Measurements from ENCODE around the gene PLA2G7.
A peak's percentile ranks its signal among the peaks of the same experiment; 100 is the strongest.
"Not testable (repeated sequence)": the region's sequence is repeated elsewhere in the genome, so short reads cannot be mapped to it uniquely, and the experiment has no call there.

PLA2G7 gene

GRCh38 chr6:46734867-46735719 lies at the start of gene PLA2G7:
PLA2G7 (minus strand) TSS chr6:46735375; CDS start chr6:46722891, 12,484 bp downstream.
- DNase-seq (ENCODE audit: low read depth in 1 of 2, low spot score in 1 of 2): no peak

GRCh38 chr6:46784535-46784934 lies 49.4 kb upstream of the PLA2G7 start:
- no peak for DNase-seq (ENCODE audit: low read depth in 1 of 2, low spot score in 1 of 2)

GRCh38 chr6:46781478-46782378 lies 46.6 kb upstream of the PLA2G7 start:
- peak in 1 of 2 donors; percentile 23 for DNase-seq (ENCODE audit: low read depth in 1 of 2, low spot score in 1 of 2)

DNA sequence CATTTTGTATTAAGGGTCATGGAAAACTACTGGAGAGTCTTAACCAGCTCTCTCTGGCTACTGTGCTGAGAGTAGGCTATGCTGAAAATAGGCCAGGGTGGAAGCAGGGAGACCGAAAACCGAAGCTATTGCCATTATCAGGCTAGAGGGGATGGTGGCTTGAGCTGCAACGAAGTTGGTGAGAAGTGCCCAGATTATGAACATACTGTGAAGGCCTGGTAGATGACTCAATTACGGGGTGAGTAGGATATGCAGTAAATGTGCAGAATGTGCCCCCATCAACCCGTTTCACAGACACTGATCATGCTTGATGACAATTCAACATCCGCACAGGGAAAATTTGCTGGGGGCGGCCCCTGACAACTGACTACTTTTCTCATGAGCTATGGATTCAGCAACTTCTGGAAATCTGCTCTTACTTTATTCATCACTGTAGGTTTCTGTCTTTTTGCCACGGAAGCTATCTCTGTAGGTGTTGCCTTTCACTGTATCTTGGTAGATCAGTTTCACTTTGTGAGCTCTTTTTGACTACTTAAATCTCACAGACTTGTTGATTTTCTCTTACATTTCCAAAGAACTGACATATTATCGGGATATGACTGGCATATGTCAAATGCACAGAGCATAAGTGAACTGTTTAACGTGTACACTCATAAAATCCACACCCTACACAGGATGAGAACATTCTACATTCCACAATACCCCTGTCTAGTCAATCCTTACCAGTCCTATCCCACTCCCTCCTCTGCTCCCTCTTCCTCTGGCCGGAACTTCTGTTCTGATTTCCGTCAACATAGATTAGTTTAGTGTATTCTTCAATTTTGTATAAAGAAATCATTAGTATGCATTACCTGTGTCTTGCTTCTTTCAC lies 42.5 kb upstream of the PLA2G7 start:
- DNase-seq (ENCODE audit: low read depth in 1 of 2, low spot score in 1 of 2): no peak

DNA sequence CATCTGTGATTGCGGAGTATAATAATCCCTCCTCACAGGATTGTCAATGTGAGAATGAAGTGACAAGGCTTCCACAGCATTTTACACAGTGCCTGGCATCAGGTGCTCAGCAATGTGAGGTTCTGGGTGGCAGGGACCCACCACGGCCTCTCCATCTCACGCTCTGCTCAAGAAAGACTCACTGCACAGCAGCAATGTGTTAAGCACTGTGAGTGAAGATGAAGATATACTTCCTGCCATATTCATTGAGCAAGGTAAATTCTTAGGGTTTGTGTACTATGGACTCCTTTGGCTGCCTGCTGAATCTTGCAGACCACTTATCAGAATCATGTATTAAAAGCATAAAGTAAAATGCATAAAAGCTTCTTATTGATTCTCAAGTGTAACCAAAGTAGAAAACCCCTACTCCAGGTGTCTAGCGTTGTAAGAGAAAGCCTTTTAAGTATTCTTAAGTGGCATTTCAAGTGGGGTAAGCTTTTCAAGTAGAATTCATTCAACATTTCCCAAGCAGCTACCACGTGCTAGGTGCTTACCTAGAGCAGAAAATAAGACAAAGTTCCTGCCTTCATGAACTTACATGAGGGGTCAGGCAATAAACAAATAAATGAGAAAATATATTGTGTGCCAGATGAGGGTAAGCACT lies 41.0 kb upstream of the PLA2G7 start:
- no peak for DNase-seq (ENCODE audit: low read depth in 1 of 2, low spot score in 1 of 2)

DNA sequence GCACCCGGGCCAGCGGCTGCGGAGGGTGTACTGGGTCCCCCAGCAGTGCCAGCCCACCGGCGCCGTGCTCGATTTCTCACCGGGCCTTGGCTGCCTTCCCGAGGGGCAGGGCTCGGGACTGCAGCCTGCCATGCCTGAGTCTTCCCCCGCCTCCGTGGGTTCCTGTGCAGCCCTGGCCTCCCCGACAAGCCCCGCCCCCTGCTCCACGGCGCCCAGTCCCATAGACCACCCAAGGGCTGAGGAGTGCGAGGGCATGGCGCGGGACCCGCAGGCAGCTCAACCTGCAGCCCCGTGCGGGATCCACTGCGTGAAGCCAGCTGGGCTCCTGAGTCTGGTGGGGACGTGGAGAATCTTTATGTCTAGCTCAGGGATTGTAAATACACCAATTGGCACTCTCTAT lies 39.6 kb upstream of the PLA2G7 start:
- DNase-seq (ENCODE audit: low read depth in 1 of 2, low spot score in 1 of 2): not testable (repeated sequence)

DNA sequence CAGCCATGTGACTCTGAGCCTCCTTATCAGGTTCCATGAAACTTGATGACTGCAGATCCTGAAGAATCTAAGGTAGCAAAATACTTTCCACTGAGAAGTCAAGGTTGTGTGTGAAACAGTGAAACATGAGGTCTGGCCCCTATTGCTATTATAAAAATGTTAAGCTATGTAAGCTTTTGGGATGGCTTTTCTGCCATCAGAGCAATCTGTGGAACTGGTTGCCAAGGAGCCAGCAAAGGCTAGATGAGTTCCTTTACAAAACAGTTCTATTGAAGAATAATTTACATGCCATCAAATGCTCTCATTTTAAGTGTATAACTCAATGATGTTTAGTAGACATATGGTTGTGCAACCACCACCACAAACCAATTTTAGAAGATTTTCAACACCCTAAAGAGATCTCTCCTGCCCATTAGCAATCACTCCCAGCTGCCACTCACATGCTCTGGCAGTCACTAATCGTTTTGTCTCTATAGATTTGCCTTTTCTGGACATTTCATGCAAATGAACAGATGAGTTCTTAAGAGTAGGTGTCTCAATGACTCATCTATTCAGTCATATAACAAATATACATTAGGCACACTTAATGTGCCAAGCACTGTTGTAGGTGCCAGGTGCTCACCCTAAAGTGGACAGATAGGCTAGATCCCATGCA lies 38.2 kb upstream of the PLA2G7 start:
- no peak for DNase-seq (ENCODE audit: low read depth in 1 of 2, low spot score in 1 of 2)

DNA sequence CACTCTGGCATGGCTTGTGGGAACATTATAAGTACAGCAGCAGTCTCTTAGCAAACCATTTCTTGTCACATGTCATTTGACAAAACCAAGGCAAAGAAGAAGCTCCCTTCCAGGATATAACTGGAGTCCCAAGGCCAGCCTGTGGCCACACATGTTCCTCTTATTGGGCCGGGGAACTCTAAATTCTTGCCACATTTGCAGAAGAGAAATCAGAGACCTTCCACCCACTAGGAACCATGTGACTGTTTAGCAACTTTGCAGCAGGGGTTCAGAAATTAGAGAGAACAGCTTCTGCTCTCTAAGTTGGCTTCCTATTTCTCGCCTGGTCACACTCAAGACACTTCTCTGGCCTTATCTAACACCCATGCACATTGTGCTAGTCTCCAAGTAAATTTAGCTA lies 37.6 kb upstream of the PLA2G7 start:
- no peak for DNase-seq (ENCODE audit: low read depth in 1 of 2, low spot score in 1 of 2)

GRCh38 chr6:46772016-46772415 lies 36.8 kb upstream of the PLA2G7 start:
- no peak for DNase-seq (ENCODE audit: low read depth in 1 of 2, low spot score in 1 of 2)

- DNase-seq (ENCODE audit: low read depth in 1 of 2, low spot score in 1 of 2): no peak
Measured at GRCh38 chr6:46764961-46765360, 29.8 kb upstream of the PLA2G7 start.

- not testable (repeated sequence) for DNase-seq (ENCODE audit: low read depth in 1 of 2, low spot score in 1 of 2)
Measured at GRCh38 chr6:46764280-46764679, 29.1 kb upstream of the PLA2G7 start.

DNA sequence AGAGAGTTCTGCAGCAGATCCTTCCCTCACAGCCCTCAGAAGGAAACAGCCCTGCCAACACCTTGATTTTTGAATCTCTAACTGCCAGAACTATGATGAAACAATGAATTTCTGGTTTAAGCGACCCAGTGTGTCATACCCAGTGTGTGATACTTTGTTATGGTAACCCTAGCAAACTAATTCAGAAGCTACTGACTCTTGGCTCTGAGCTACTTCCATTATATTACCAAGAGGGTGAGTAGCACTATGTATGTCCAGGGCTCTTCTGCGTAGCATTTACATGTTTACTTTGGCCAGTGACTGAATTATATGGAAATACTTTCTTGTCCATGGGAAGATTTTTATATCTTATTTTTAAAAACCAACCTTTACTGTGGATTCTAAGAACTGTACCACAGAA lies 28.3 kb upstream of the PLA2G7 start:
- no peak for DNase-seq (ENCODE audit: low read depth in 1 of 2, low spot score in 1 of 2)

GRCh38 chr6:46760925-46761324 lies 25.8 kb upstream of the PLA2G7 start:
- DNase-seq (ENCODE audit: low read depth in 1 of 2, low spot score in 1 of 2): no peak

- no peak for DNase-seq (ENCODE audit: low read depth in 1 of 2, low spot score in 1 of 2)
Measured at GRCh38 chr6:46758960-46759753, 24.0 kb upstream of the PLA2G7 start.

DNA sequence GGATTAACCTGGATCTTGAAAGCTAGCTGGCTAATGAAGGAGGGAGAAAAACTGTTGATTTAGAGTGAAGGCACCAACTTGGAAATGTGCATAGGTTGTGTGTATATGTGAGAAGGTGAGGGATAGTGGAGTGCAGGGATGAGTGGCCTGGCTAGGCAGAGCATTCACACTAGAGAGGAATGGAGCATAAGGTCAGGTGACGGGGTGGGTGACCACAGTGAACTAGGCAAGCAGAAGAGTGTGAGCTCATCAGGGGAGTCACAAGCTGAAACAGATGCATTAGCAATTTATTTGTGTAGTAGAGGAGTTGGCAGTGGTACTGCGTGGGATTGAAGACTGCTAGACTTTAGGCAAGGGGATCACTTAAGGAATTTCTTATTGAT lies 22.0 kb upstream of the PLA2G7 start:
- DNase-seq (ENCODE audit: low read depth in 1 of 2, low spot score in 1 of 2): no peak

- DNase-seq (ENCODE audit: low read depth in 1 of 2, low spot score in 1 of 2): no peak
Measured at GRCh38 chr6:46756469-46757213, 21.5 kb upstream of the PLA2G7 start.

- no peak for DNase-seq (ENCODE audit: low read depth in 1 of 2, low spot score in 1 of 2)
Measured at GRCh38 chr6:46755865-46756264, 20.7 kb upstream of the PLA2G7 start.

GRCh38 chr6:46751658-46752057 lies 16.5 kb upstream of the PLA2G7 start:
- no peak for DNase-seq (ENCODE audit: low read depth in 1 of 2, low spot score in 1 of 2)

DNA sequence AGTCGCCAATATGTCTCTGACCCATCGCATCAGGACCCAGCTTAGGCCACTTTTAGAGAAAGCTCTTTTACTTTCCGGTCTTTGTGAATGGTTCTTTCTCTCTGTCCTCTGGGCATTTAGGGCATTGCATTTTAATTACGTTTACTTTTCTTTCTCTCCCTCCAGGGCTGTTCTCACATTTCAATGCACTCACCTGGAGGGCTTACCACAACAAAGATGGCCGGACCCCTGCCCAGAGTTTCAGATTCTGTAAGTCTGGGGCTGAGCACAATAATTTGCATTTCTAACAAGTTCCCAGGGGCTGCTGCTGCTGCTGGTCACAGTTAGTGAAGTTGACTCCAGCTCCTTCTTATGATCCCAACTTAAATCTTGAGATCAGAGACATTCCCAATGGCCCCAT lies 14.6 kb upstream of the PLA2G7 start:
- DNase-seq (ENCODE audit: low read depth in 1 of 2, low spot score in 1 of 2): no peak

Data from activated CD4-positive, alpha-beta T cell treated with anti-CD3 and anti-CD28 coated beads, Interleukin-2, amount 50 U/mL, for 24 hours (primary cell).